ENCODE measurements around the gene MAP3K7. TPM values are rescaled to one million over a fixed set of nuclear protein-coding genes. Genes with fewer than 3 reads are reported as not detected.

The MAP3K7 gene
- total RNA-seq, 1 donor from 2014 or later: 18.3 TPM

- H3K4me3 ChIP-seq: no peak overlapping the region
- TF ChIP-seq CTCF (IDR thresholded peaks at IDR 0.05): no peak
- intact Hi-C loops (cut with DNase I): no loop called here
- no peaks in the 10 kb centered on the region for H3K27me3 ChIP-seq
- no peaks in the 10 kb centered on the region for H3K9me3 ChIP-seq
- H3K27ac ChIP-seq: no peak overlapping the region
- H3K36me3 ChIP-seq: no peaks in the 10 kb centered on the region
- no peak for DNase-seq (ENCODE audit: low spot score in 2 of 2)
- no peaks in the 10 kb centered on the region for H3K4me1 ChIP-seq
These were observed 12.3 kb upstream of the MAP3K7 start for GRCh38 chr6:90599151-90599550.

GRCh38 chr6:90598192-90598951 lies 11.5 kb upstream of the MAP3K7 start:
- no peak overlapping the region for H3K4me3 ChIP-seq
- no peak for DNase-seq (ENCODE audit: low spot score in 2 of 2)
- H3K4me1 ChIP-seq: no peaks in the 10 kb centered on the region
- no peaks in the 10 kb centered on the region for H3K9me3 ChIP-seq
- H3K27ac ChIP-seq: no peak overlapping the region
- TF ChIP-seq CTCF (IDR thresholded peaks at IDR 0.05): no peak
- intact Hi-C loops (cut with DNase I): no loop called here
- H3K27me3 ChIP-seq: no peaks in the 10 kb centered on the region
- no peaks in the 10 kb centered on the region for H3K36me3 ChIP-seq

- Histone ChIP-seq H3K27me3 (no peaks in the 10 kb centered on the region), H3K36me3 (no peaks in the 10 kb centered on the region), H3K9me3 (no peaks in the 10 kb centered on the region), H3K4me1 (no peaks in the 10 kb centered on the region), H3K27ac (no peak overlapping the region), H3K4me3 (no peak overlapping the region)
- TF ChIP-seq CTCF (IDR thresholded peaks at IDR 0.05): no peak
- no peak for DNase-seq (ENCODE audit: low spot score in 2 of 2)
- intact Hi-C loops (cut with DNase I): no loop called here
These were observed 10.2 kb upstream of the MAP3K7 start for GRCh38 chr6:90596967-90597539.

GRCh38 chr6:90595854-90596253 lies 9.0 kb upstream of the MAP3K7 start:
- no peaks in the 10 kb centered on the region for H3K36me3 ChIP-seq
- intact Hi-C loops (cut with DNase I): no loop called here
- DNase-seq (ENCODE audit: low spot score in 2 of 2): no peak
- no peak overlapping the region for H3K27ac ChIP-seq
- no peak for TF ChIP-seq CTCF (IDR thresholded peaks at IDR 0.05)
- H3K4me3 ChIP-seq: no peak overlapping the region
- no peaks in the 10 kb centered on the region for H3K27me3 ChIP-seq
- H3K9me3 ChIP-seq: no peaks in the 10 kb centered on the region
- no peaks in the 10 kb centered on the region for H3K4me1 ChIP-seq

GRCh38 chr6:90586546-90586835 lies 381 bp downstream of the MAP3K7 start:
- TF ChIP-seq CTCF (IDR thresholded peaks at IDR 0.05): no peak
- no peak for DNase-seq (ENCODE audit: low spot score in 2 of 2)
- intact Hi-C loops (cut with DNase I): loop anchor here (5.0 to 10.0 kb wide), 4 partner anchors 209 to 1622 kb away; partner anchors contain the start of genes BACH2, RNGTT and UBE2J1
- Histone ChIP-seq H3K27ac (peak overlapping the region; percentile 89 to 93), H3K4me3 (peak overlapping the region; percentile 82 to 93), H3K27me3 (no peaks in the 10 kb centered on the region), H3K36me3 (no peaks in the 10 kb centered on the region), H3K4me1 (peaks cover 4 to 16% of the 10 kb centered on the region in 2 donors), H3K9me3 (no peaks in the 10 kb centered on the region)

Measured in ascending aorta (tissue), 2 donors.